Measurements from ENCODE around the gene RHOXF2.
"Not testable (repeated sequence)": the region's sequence is repeated elsewhere in the genome, so short reads cannot be mapped to it uniquely, and the experiment has no call there.

DNA sequence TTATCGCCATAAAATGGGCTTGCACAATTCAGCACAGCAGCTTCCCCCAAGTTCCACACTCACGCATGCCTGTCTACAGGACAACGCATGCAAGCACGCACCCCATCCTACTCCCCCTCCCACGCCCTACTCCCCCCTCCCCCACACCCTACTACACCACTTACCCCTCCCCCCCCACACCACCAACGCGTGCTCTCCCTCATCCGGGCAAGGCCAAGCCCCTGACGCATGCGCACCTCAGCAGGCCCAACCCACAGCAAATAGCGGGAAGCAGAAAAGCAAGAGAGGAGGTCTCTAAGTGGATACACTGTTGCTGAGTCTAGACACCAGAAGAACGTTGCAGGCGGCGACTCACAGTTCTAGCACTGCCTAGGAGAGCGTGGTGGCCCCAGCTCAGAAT, at the start of gene RHOXF2:
- TF ChIP-seq TAF1 (IDR thresholded peaks at IDR 0.05; ENCODE audit: low read depth); CTCF (IDR thresholded peaks at IDR 0.05; ENCODE audit: poor library complexity, severe bottlenecking); POLR2AphosphoS5 (IDR thresholded peaks at IDR 0.05); RAD21 (conservative IDR thresholded peaks at IDR 0.05); EP300 (conservative IDR thresholded peaks at IDR 0.05; ENCODE audit: poor library complexity, severe bottlenecking): not testable (repeated sequence)
